PFSK-1 (cell line): ENCODE data around the gene SSX1. TPM values are rescaled to one million over a fixed set of nuclear protein-coding genes. Genes with fewer than 3 reads are reported as not detected.
"Not testable (repeated sequence)": the region's sequence is repeated elsewhere in the genome, so short reads cannot be mapped to it uniquely, and the experiment has no call there.

ENCODE experiments used
- FOXP2 ChIP-seq: optimal IDR thresholded peaks from 2 replicates; pipeline ENCODE3; 2011; ENCODE audit warnings: borderline replicate concordance, control low read depth, inconsistent platforms; ENCODE audit not compliant: insufficient read depth; ENCODE audit errors: extremely low read length, extremely low read depth
- POLR2AphosphoS5 ChIP-seq: IDR thresholded peaks from 2 replicates; pipeline ENCODE4 v1.6.1; 2012; ENCODE audit warnings: low read depth, mild to moderate bottlenecking, control low read depth, low read length, moderate library complexity
- SIN3A ChIP-seq: IDR thresholded peaks from 2 replicates; pipeline ENCODE4 v1.6.1; 2012; ENCODE audit warnings: mild to moderate bottlenecking, low read length, moderate library complexity, borderline replicate concordance; ENCODE audit not compliant: insufficient read depth
- TAF1 ChIP-seq: IDR thresholded peaks from 2 replicates; pipeline ENCODE4 v1.6.1; 2012; ENCODE audit warnings: low read length, control low read depth, borderline replicate concordance; ENCODE audit not compliant: insufficient read depth
- polyA plus RNA-seq: library from polyadenylated mRNA; unstranded; fragments of >200 nt; gene quantifications from one replicate; pipeline ENCODE4 v1.2.1, GENCODE V29; 2012; ENCODE audit warnings: low read depth, missing spikeins; ENCODE audit not compliant: insufficient read length
- TF ChIP-seq, protein P1 (sequence below), 2 experiments: IDR thresholded peaks; 2 replicates each; pipeline versions ENCODE4 v1.6.1 to v1.8.0; 2011 to 2012; ENCODE audit warnings: low read depth in 2 of 2, low read length in 2 of 2, control low read depth in 1 of 2, inconsistent platforms in 1 of 2, mild to moderate bottlenecking in 1 of 2, moderate library complexity in 1 of 2; ENCODE audit not compliant: insufficient read depth in 1 of 2

The SSX1 gene, protein sequence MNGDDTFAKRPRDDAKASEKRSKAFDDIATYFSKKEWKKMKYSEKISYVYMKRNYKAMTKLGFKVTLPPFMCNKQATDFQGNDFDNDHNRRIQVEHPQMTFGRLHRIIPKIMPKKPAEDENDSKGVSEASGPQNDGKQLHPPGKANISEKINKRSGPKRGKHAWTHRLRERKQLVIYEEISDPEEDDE
- not detected for polyA plus RNA-seq

DNA sequence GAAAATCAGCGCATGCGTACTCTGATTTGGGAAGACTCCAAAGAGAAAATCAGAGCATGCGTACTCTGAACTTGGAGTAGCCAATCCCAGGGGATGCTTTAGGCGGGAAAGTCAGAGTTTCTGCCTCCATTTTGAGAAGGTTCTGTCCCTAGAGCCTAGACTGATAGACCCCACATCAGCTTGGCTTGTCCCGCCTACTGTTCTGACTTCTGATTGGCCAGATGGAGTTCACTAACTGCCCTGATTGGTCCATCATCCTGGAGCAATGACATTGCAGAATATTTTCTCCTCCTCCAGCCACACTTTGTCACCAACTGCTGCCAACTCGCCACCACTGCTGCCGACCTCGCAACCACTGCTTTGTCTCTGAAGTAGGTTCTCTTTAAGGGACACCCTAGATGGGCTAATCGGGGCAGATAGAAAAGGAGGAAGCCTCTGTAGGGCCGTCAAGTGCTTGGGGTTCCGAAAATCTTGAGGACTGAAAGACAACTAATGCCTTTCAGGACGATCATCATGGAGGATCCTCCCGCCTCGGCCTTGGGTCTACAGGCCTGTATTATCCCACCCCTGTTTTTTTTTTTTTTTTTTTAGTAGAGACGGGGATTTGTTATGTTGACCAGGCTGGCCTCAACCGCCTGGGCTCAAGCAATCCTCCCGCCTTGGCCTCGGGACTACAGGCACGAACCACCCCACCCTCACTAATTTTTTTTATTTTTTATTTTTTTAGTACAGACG is at the start of gene SSX1:
Gene SSX1 (plus strand): TSS at position 331 of the 735 bp plus-strand sequence. CDS start 1,850 bp downstream, outside the sequence.
- TF ChIP-seq, protein P1, sequence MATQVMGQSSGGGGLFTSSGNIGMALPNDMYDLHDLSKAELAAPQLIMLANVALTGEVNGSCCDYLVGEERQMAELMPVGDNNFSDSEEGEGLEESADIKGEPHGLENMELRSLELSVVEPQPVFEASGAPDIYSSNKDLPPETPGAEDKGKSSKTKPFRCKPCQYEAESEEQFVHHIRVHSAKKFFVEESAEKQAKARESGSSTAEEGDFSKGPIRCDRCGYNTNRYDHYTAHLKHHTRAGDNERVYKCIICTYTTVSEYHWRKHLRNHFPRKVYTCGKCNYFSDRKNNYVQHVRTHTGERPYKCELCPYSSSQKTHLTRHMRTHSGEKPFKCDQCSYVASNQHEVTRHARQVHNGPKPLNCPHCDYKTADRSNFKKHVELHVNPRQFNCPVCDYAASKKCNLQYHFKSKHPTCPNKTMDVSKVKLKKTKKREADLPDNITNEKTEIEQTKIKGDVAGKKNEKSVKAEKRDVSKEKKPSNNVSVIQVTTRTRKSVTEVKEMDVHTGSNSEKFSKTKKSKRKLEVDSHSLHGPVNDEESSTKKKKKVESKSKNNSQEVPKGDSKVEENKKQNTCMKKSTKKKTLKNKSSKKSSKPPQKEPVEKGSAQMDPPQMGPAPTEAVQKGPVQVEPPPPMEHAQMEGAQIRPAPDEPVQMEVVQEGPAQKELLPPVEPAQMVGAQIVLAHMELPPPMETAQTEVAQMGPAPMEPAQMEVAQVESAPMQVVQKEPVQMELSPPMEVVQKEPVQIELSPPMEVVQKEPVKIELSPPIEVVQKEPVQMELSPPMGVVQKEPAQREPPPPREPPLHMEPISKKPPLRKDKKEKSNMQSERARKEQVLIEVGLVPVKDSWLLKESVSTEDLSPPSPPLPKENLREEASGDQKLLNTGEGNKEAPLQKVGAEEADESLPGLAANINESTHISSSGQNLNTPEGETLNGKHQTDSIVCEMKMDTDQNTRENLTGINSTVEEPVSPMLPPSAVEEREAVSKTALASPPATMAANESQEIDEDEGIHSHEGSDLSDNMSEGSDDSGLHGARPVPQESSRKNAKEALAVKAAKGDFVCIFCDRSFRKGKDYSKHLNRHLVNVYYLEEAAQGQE (IDR thresholded peaks at IDR 0.05; ENCODE audit: insufficient read depth in 1 of 2, low read depth in 2 of 2, low read length in 2 of 2), result not testable (repeated sequence)
- not testable (repeated sequence) for TF ChIP-seq POLR2AphosphoS5, TAF1

DNA sequence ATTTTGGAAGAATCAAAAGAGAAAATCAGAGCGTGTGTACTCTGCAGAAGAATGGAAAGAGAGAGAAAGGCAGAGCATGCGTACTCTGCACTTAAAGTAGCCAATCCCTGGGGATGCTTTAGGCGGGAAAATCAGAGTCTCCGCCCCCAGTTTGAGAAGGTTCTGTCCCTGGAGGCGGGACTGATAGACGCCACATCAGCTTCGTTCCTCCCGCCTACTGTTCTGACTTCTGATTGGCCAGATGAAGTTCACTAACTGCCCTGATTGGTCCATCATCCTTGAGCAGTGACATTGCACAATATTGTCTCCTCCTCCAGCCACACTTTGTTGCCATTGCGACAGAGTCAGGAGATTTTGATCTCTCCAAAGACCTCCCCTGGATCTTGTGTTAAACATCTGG is 23.8 kb downstream of the SSX1 start:
- TF ChIP-seq SIN3A (no peak), TAF1 (no peak), POLR2AphosphoS5 (no peak), FOXP2 (no peak)
- TF ChIP-seq, protein P1 (IDR thresholded peaks at IDR 0.05; ENCODE audit: insufficient read depth in 1 of 2, low read depth in 2 of 2, low read length in 2 of 2), result no peak

DNA sequence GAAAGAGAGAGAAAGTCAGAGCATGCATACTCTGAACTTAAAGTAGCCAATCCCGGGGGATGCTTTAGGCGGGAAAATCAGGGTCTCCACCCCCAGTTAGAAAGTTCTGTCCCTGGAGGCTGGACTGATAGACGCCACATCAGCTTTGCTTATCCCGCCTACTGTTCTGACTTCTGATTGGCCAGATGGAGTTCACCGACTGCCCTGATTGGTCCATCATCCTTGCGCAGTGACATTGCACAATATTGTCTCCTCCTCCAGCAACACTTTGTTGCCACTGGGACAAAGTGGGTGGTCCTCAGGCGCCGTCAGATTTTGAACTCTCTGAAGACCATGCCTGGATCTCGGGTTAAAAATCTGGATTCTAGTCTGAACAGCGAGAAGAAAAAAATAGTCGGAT is 51.0 kb downstream of the SSX1 start:
- TF ChIP-seq, protein P1 (IDR thresholded peaks at IDR 0.05; ENCODE audit: insufficient read depth in 1 of 2, low read depth in 2 of 2, low read length in 2 of 2), result no peak
- TF ChIP-seq SIN3A (no peak), TAF1 (no peak), POLR2AphosphoS5 (no peak), FOXP2 (no peak)
